RWPE2 (cell line): ENCODE results near the gene PNMA6E.

ENCODE experiments used
- ATAC-seq: fragments of 200-7000 bp; cut with Tn5 transposase; 3 replicates; pipeline ENCODE4 v1.9.1; 2021; ENCODE audit warnings: low read depth
- DNase-seq: peaks from one replicate; pipeline ENCODE4 v3.0.0-alpha.2; 2020; ENCODE audit warnings: low spot score
- H3K27ac ChIP-seq: fragments of 450-650 bp; 2 replicates; pipeline ENCODE4 v1.5.1; 2017; ENCODE audit warnings: mild to moderate bottlenecking; ENCODE audit not compliant: poor library complexity, severe bottlenecking
- H3K27me3 ChIP-seq: fragments of 250-450 bp; sonication (Bioruptor Pico); 2 replicates; pipeline ENCODE4 v1.5.1; 2021; ENCODE audit warnings: mild to moderate bottlenecking, moderate library complexity; ENCODE audit not compliant: insufficient read depth, poor library complexity, severe bottlenecking
- H3K36me3 ChIP-seq: fragments of 250-450 bp; sonication (Bioruptor Pico); 2 replicates; pipeline ENCODE4 v1.5.1; 2020; ENCODE audit warnings: low read depth, mild to moderate bottlenecking, moderate library complexity
- H3K4me1 ChIP-seq: fragments of 250-450 bp; sonication (Bioruptor Pico); 2 replicates; pipeline ENCODE4 v1.5.1; 2021; ENCODE audit warnings: mild to moderate bottlenecking, moderate library complexity; ENCODE audit not compliant: insufficient read depth, poor library complexity, severe bottlenecking
- H3K4me3 ChIP-seq: fragments of 250-450 bp; sonication (Bioruptor Pico); 2 replicates; pipeline ENCODE4 v1.5.1; 2021; ENCODE audit warnings: mild to moderate bottlenecking, moderate library complexity; ENCODE audit not compliant: severe bottlenecking
- H3K9me3 ChIP-seq: fragments of 250-450 bp; sonication (Bioruptor Pico); 2 replicates; pipeline ENCODE4 v1.5.1; 2021; ENCODE audit warnings: mild to moderate bottlenecking, moderate library complexity; ENCODE audit not compliant: severe bottlenecking
- TF ChIP-seq, protein P1 (sequence below): fragments of 450-650 bp; IDR thresholded peaks from one replicate; pipeline ENCODE4 v1.5.1; 2017; ENCODE audit warnings: mild to moderate bottlenecking, moderate library complexity; ENCODE audit not compliant: poor library complexity, severe bottlenecking

The PNMA6E gene

GRCh38 chrX:153410373-153410772, 9.2 kb upstream of the PNMA6E start:
- no peaks in the 10 kb centered on the region for H3K27me3 ChIP-seq
- no peak for DNase-seq
- no peak overlapping the region for H3K27ac ChIP-seq
- no peak overlapping the region for H3K4me3 ChIP-seq
- TF ChIP-seq, protein P1, sequence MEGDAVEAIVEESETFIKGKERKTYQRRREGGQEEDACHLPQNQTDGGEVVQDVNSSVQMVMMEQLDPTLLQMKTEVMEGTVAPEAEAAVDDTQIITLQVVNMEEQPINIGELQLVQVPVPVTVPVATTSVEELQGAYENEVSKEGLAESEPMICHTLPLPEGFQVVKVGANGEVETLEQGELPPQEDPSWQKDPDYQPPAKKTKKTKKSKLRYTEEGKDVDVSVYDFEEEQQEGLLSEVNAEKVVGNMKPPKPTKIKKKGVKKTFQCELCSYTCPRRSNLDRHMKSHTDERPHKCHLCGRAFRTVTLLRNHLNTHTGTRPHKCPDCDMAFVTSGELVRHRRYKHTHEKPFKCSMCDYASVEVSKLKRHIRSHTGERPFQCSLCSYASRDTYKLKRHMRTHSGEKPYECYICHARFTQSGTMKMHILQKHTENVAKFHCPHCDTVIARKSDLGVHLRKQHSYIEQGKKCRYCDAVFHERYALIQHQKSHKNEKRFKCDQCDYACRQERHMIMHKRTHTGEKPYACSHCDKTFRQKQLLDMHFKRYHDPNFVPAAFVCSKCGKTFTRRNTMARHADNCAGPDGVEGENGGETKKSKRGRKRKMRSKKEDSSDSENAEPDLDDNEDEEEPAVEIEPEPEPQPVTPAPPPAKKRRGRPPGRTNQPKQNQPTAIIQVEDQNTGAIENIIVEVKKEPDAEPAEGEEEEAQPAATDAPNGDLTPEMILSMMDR, result no peak
- no peaks in the 10 kb centered on the region for H3K4me1 ChIP-seq
- no peaks in the 10 kb centered on the region for H3K36me3 ChIP-seq
- no peaks in the 10 kb centered on the region for H3K9me3 ChIP-seq
- ATAC-seq, result no peak

DNA sequence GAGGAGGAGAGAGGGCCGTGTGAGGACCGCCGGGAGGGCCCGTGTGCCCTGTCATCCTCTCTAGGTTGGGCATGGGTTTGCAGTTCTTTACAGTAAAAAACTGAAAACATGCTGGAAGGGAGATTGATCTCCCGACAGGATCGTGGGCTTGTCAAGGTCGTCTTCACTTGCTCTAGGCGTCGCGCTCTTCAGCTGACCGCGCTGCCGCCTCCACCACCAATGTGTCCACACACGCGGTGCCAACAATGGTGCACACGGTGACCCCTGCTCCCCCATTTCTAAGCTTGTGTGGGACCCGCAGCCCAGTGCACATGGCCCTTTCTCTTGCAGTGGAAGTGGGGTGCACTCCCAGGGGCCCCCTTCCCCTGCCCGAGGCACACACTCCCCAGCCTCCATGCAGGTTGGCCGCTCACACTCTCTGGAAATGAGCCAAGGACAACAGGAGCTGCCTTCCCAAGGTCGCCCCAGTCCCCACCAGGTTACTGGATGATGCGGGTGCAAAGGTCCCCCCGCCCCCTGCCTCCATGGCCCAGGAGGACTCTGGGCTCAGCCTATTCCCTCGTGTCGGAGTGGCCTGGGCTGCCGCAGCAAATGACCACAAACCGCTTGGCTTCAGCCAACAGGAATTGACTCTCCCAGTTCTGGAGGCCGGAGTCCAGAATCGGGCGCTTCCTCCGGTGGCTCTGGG, 8.4 kb upstream of the PNMA6E start:
- no peaks in the 10 kb centered on the region for H3K9me3 ChIP-seq
- no peaks in the 10 kb centered on the region for H3K27me3 ChIP-seq
- TF ChIP-seq, protein P1, result no peak
- ATAC-seq (no peak), DNase-seq (no peak)
- no peak overlapping the region for H3K27ac ChIP-seq
- H3K36me3 ChIP-seq, result no peaks in the 10 kb centered on the region
- no peaks in the 10 kb centered on the region for H3K4me1 ChIP-seq
- no peak overlapping the region for H3K4me3 ChIP-seq

- H3K4me3 ChIP-seq, result no peak overlapping the region
- no peak for ATAC-seq
- no peaks in the 10 kb centered on the region for H3K27me3 ChIP-seq
Observed at GRCh38 chrX:153408871-153409351, 7.8 kb upstream of the PNMA6E start.

GRCh38 chrX:153408221-153408721, 7.1 kb upstream of the PNMA6E start:
- no peak for ATAC-seq
- H3K4me3 ChIP-seq, result no peak overlapping the region
- no peak overlapping the region for H3K27ac ChIP-seq
- H3K36me3 ChIP-seq, result no peaks in the 10 kb centered on the region
- no peaks in the 10 kb centered on the region for H3K27me3 ChIP-seq
- TF ChIP-seq, protein P1, result no peak
- DNase-seq, result no peak
- H3K9me3 ChIP-seq, result no peaks in the 10 kb centered on the region
- H3K4me1 ChIP-seq, result no peaks in the 10 kb centered on the region

More at GRCh38 chrX:153408871-153409351, 7.8 kb upstream of the PNMA6E start:
- H3K36me3 ChIP-seq, result no peaks in the 10 kb centered on the region
- no peak for DNase-seq
- H3K9me3 ChIP-seq, result no peaks in the 10 kb centered on the region
- H3K4me1 ChIP-seq, result no peaks in the 10 kb centered on the region
- TF ChIP-seq, protein P1, result no peak
- no peak overlapping the region for H3K27ac ChIP-seq

DNA sequence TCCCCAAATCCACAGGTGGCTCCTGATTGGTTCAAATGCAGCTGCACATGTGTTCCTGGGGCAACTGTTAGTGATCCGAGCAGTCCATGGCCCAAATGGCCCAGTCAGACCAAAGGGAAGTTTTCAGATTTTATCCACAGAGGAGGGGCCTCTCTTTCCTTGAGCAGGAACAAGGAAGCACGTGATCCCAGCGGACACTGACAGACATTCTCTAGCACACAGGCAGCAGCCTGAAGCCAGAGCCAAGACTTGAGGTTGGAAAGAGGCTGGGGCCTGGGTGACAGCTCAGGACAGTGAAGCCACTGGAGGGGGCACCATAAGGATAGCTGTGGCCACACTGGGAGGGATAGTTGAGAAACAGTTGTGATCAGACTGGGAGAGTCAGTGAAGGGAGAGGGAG, 6.6 kb upstream of the PNMA6E start:
- no peak for DNase-seq
- ATAC-seq, result no peak
- Histone ChIP-seq H3K4me1 (no peaks in the 10 kb centered on the region), H3K27me3 (no peaks in the 10 kb centered on the region), H3K36me3 (no peaks in the 10 kb centered on the region), H3K9me3 (no peaks in the 10 kb centered on the region), H3K27ac (no peak overlapping the region), H3K4me3 (no peak overlapping the region)
- TF ChIP-seq, protein P1, result no peak
